ENCODE results near the gene SPIRE1. TPM values are rescaled to one million over a fixed set of nuclear protein-coding genes. Genes with fewer than 3 reads are reported as not detected.
"Not testable (repeated sequence)": the region's sequence is repeated elsewhere in the genome, so short reads cannot be mapped to it uniquely, and the experiment has no call there.

Gene SPIRE1
- total and polyA plus RNA-seq, 4 experiments from 2014 or later, result 1.7 to 3.0 (median 1.8) TPM; not detected in 1

DNA sequence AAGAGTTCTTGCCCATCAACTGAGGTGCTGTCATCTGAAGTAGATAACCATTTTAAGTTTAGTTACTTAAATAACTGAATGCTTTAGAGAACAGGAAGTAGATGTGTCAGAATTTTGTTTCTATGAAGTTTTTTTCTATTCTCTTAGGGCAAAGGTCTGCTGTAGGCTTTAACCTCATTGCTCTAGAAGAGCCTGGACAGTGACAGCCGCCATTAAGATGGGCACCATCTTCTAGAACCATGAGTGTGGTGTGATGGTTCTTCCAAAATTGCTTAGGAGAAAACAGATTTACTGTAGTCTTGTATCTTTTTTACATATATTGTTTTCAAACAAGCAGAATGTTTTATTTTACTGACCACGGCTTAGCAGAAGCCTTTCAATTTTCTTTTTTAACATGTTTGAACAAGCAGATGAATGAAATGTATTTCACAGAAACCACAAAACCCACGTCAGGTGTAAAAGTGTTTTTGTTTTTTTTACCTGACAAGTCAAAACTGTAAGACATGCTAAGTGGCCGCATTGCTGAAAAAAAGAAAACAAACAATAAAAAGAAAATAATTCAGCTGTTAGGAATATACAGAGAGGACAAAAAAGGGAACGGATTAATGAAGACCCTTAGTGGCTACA lies 172.3 kb downstream of the SPIRE1 start:
- Histone ChIP-seq H3K9me3 (ENCODE audit: control insufficient read depth in 1 of 2, low read length in 2 of 2) (no peaks in the 10 kb centered on the region), H3K36me3 (ENCODE audit: insufficient read depth, low read length) (no peaks in the 10 kb centered on the region), H3K4me3 (ENCODE audit: low read length in 2 of 2) (no peak overlapping the region), H3K27ac (ENCODE audit: low read depth, low read length) (no peak overlapping the region), H3K27me3 (ENCODE audit: insufficient read depth, low read length) (no peaks in the 10 kb centered on the region), H3K4me1 (ENCODE audit: insufficient read depth, low read length) (no peaks in the 10 kb centered on the region)
- ChIA-PET POLR2A (ENCODE audit: partially characterized antibody) (no interaction called here), CTCF (ENCODE audit: partially characterized antibody) (interaction anchor here (0.7 to 1.8 kb wide), 2 partner anchors 10 to 249 kb away, joined by 3 read pairs; no protein-coding TSS in a partner anchor)
- no peak overlapping the region for H3K27ac Mint-ChIP-seq
- H3K4me3 Mint-ChIP-seq, result no peak overlapping the region
- intact Hi-C loops (cut with micrococcal nuclease), result no loop called here
- no peaks in the 10 kb centered on the region for H3K9me3 Mint-ChIP-seq
- no peaks in the 10 kb centered on the region for H3K4me1 Mint-ChIP-seq
- no peaks in the 10 kb centered on the region for H3K27me3 Mint-ChIP-seq
- no peak for DNase-seq
- no peaks in the 10 kb centered on the region for H3K36me3 Mint-ChIP-seq

DNA sequence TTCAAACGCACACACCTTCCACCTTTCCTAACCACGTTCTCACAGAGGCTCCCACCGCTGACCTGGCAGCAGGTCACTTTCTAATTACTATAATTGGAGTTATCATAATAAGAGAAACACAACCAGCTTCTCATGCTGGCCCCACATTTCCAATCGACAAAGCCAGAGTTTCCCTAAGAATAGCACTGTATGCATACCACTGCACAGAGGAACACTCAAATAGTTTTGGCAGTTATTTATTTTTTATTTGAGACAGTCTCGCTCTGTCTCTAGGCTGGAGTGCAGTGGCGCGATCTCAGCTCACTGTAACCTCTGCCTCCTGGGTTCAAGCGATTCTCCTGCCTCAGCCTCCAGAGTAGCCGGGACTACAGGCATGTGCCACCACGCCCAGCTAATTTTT lies 176.0 kb downstream of the SPIRE1 start:
- DNase-seq; H3K4me1 Mint-ChIP-seq; H3K27ac ChIP-seq (ENCODE audit: low read depth, low read length); H3K4me1 ChIP-seq (ENCODE audit: insufficient read depth, low read length); intact Hi-C loops (cut with micrococcal nuclease); H3K27me3 Mint-ChIP-seq; H3K4me3 ChIP-seq (ENCODE audit: low read length in 2 of 2); H3K9me3 Mint-ChIP-seq; H3K27ac Mint-ChIP-seq; H3K4me3 Mint-ChIP-seq; H3K27me3 ChIP-seq (ENCODE audit: insufficient read depth, low read length); H3K9me3 ChIP-seq (ENCODE audit: control insufficient read depth in 1 of 2, low read length in 2 of 2); POLR2A ChIA-PET (ENCODE audit: partially characterized antibody); CTCF ChIA-PET (ENCODE audit: partially characterized antibody); H3K36me3 Mint-ChIP-seq; H3K36me3 ChIP-seq (ENCODE audit: insufficient read depth, low read length): not testable (repeated sequence)

DNA sequence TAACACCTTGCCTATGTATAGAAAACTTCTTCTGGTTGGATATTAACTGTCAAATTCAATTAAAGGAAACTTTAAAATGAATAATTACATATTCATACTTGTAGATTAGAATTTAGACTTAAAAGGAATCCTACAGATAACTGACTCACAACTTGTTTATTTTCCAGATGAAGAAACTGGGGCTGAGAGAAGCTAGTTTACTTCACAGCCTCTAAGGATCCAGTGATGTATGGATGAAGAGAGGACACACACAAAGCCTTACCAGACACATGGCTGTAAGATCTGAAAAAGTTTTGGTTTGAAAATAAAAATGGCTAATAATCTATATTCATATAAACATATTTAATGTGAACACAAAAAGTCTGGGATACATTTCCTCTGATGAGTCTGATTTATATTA lies 177.9 kb downstream of the SPIRE1 start:
- Histone ChIP-seq H3K27me3 (ENCODE audit: insufficient read depth, low read length) (no peaks in the 10 kb centered on the region), H3K27ac (ENCODE audit: low read depth, low read length) (no peak overlapping the region), H3K9me3 (ENCODE audit: control insufficient read depth in 1 of 2, low read length in 2 of 2) (no peaks in the 10 kb centered on the region), H3K36me3 (ENCODE audit: insufficient read depth, low read length) (no peaks in the 10 kb centered on the region), H3K4me3 (ENCODE audit: low read length in 2 of 2) (no peak overlapping the region), H3K4me1 (ENCODE audit: insufficient read depth, low read length) (no peaks in the 10 kb centered on the region)
- H3K9me3 Mint-ChIP-seq, result no peaks in the 10 kb centered on the region
- no peak overlapping the region for H3K27ac Mint-ChIP-seq
- DNase-seq, result no peak
- intact Hi-C loops (cut with micrococcal nuclease), result no loop called here
- H3K27me3 Mint-ChIP-seq, result no peaks in the 10 kb centered on the region
- ChIA-PET CTCF (ENCODE audit: partially characterized antibody) (no interaction called here), POLR2A (ENCODE audit: partially characterized antibody) (no interaction called here)
- no peak overlapping the region for H3K4me3 Mint-ChIP-seq
- no peaks in the 10 kb centered on the region for H3K4me1 Mint-ChIP-seq
- H3K36me3 Mint-ChIP-seq, result no peaks in the 10 kb centered on the region

DNA sequence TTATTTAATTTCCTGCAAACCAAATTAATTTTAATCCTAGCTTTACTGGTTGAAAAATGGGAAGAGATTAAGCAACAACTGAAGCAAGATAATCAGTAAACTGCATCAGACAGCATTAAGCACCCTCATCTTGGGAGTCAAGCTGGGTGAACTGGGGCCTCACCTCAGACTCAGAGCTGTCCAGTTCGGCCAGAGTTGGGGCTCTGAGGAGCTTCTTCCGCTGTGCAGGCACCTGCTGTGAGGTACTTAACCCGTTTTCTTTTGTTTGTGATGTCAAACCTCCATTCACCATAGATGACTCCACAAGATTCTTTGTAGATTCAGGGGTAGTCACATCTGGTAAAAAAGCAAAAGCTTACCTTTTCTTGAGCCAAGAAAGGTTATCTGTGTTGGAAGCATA lies 178.4 kb downstream of the SPIRE1 start:
- DNase-seq, result no peak
- H3K4me3 Mint-ChIP-seq, result no peak overlapping the region
- Histone ChIP-seq H3K4me3 (ENCODE audit: low read length in 2 of 2) (no peak overlapping the region), H3K9me3 (ENCODE audit: control insufficient read depth in 1 of 2, low read length in 2 of 2) (no peaks in the 10 kb centered on the region), H3K4me1 (ENCODE audit: insufficient read depth, low read length) (no peaks in the 10 kb centered on the region), H3K27me3 (ENCODE audit: insufficient read depth, low read length) (no peaks in the 10 kb centered on the region), H3K36me3 (ENCODE audit: insufficient read depth, low read length) (no peaks in the 10 kb centered on the region), H3K27ac (ENCODE audit: low read depth, low read length) (no peak overlapping the region)
- H3K9me3 Mint-ChIP-seq, result no peaks in the 10 kb centered on the region
- H3K36me3 Mint-ChIP-seq, result no peaks in the 10 kb centered on the region
- H3K27ac Mint-ChIP-seq, result no peak overlapping the region
- ChIA-PET CTCF (ENCODE audit: partially characterized antibody) (interaction anchor here (0.7 kb wide), 1 partner anchor 11 kb away, joined by 3 read pairs; no protein-coding TSS in a partner anchor), POLR2A (ENCODE audit: partially characterized antibody) (no interaction called here)
- H3K4me1 Mint-ChIP-seq, result no peaks in the 10 kb centered on the region
- intact Hi-C loops (cut with micrococcal nuclease), result no loop called here
- no peaks in the 10 kb centered on the region for H3K27me3 Mint-ChIP-seq

DNA sequence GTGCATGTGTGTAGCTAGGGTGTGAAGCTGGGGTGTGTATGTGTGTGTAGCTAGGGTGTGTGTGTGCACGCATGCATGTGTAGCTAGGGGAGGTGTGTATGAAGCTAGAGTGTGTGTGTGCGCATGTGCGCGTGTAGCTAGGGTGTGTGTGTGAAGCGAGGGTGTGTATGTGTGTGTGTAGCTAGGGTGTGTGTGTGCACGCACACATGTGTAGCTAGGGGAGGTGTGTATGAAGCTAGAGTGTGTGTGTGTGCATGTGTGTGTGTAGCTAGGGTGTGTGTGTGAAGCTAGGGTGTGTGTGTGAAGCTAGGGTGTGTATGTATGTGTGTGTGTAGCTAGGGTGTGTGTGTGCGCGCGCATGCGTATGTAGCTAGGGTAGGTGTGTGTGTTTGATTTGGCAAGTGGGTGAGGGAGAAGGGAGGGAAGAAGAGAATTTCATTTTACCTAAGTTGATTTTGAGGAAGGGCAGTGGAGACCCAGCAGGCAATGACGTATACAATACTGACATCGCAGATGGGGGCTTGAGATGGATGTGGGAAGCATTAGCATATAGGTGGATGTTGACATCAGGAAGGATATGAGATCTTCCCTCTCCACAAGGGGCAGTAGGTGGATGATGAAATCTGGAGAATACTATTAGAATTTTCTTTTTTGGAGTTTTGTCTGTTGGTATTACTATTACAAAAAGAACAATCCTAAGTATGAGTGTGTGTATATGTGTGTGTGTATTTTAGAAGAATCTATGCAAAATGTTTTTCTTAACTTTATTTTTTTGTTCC lies 179.4 kb downstream of the SPIRE1 start:
- CTCF ChIA-PET (ENCODE audit: partially characterized antibody), result interaction anchor here (0.5 to 1.3 kb wide), 2 partner anchors 9 to 1522 kb away, joined by 3 to 4 read pairs; no protein-coding TSS in a partner anchor

DNA sequence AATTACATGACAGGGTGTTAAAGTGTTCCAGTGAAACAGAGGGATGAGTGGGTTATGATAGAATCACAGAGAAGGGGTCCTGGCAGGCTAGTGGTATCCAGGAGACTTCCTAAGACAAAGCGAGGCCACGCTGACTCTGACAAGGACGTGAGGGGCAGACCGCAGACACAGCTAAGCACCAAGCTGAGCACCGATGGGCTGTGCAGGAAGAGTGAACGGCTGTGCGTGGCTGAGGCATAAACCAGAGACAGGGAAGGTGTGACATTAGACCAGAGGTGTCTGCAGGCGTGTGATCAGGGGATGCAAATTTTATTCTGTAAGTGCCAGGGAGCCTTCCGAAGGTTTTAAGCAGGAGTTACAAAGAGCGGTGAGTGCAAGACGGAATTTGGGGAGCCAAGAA lies 180.3 kb downstream of the SPIRE1 start:
- no peak overlapping the region for H3K4me3 ChIP-seq (ENCODE audit: low read length in 2 of 2)
- no peaks in the 10 kb centered on the region for H3K9me3 ChIP-seq (ENCODE audit: control insufficient read depth in 1 of 2, low read length in 2 of 2)
- no peaks in the 10 kb centered on the region for H3K36me3 ChIP-seq (ENCODE audit: insufficient read depth, low read length)
- no peaks in the 10 kb centered on the region for H3K4me1 Mint-ChIP-seq
- peak overlapping the region in 1 of 7 donors; percentile 38 for H3K27ac Mint-ChIP-seq
- no peaks in the 10 kb centered on the region for H3K9me3 Mint-ChIP-seq
- no peaks in the 10 kb centered on the region for H3K4me1 ChIP-seq (ENCODE audit: insufficient read depth, low read length)
- H3K36me3 Mint-ChIP-seq, result no peaks in the 10 kb centered on the region
- POLR2A ChIA-PET (ENCODE audit: partially characterized antibody), result no interaction called here
- intact Hi-C loops (cut with micrococcal nuclease), result no loop called here
- DNase-seq, result no peak
- no peak overlapping the region for H3K4me3 Mint-ChIP-seq
- CTCF ChIA-PET (ENCODE audit: partially characterized antibody), result interaction anchor here (1.3 kb wide), 1 partner anchor 10 kb away, joined by 4 read pairs; no protein-coding TSS in a partner anchor
- no peaks in the 10 kb centered on the region for H3K27me3 Mint-ChIP-seq
- no peak overlapping the region for H3K27ac ChIP-seq (ENCODE audit: low read depth, low read length)
- no peaks in the 10 kb centered on the region for H3K27me3 ChIP-seq (ENCODE audit: insufficient read depth, low read length)

More for the DNA sequence above, 179.4 kb downstream of the SPIRE1 start:
- POLR2A ChIA-PET (ENCODE audit: partially characterized antibody), result no interaction called here
- H3K36me3 Mint-ChIP-seq, result no peaks in the 10 kb centered on the region
- intact Hi-C loops (cut with micrococcal nuclease), result no loop called here
- no peaks in the 10 kb centered on the region for H3K27me3 Mint-ChIP-seq
- Histone ChIP-seq H3K27me3 (ENCODE audit: insufficient read depth, low read length) (no peaks in the 10 kb centered on the region), H3K4me3 (ENCODE audit: low read length in 2 of 2) (no peak overlapping the region), H3K27ac (ENCODE audit: low read depth, low read length) (no peak overlapping the region), H3K9me3 (ENCODE audit: control insufficient read depth in 1 of 2, low read length in 2 of 2) (no peaks in the 10 kb centered on the region), H3K36me3 (ENCODE audit: insufficient read depth, low read length) (no peaks in the 10 kb centered on the region), H3K4me1 (ENCODE audit: insufficient read depth, low read length) (no peaks in the 10 kb centered on the region)
- no peak for DNase-seq
- H3K4me1 Mint-ChIP-seq, result no peaks in the 10 kb centered on the region
- H3K4me3 Mint-ChIP-seq, result no peak overlapping the region
- H3K27ac Mint-ChIP-seq, result no peak overlapping the region
- H3K9me3 Mint-ChIP-seq, result no peaks in the 10 kb centered on the region

DNA sequence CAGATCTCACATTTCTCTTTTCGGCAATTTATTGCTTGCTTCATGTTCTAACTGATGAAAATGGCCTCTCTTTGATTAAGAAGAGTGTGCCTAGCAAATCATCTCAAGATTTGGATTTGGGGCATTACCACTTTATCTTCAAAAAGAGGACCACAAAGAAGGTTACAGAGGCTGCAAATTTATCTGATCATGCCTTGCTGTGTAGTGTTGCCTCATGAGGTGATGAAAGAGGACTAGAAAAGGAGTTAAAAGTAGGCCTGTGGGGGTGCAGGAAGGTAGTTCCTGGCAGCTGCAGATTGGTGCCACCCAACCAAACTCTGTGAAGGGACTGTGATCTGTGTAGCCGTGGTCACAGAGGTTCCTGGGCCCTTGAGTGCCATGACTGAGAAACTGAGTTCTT lies 181.0 kb downstream of the SPIRE1 start:
- H3K27ac ChIP-seq (ENCODE audit: low read depth, low read length), result no peak overlapping the region
- no peaks in the 10 kb centered on the region for H3K9me3 ChIP-seq (ENCODE audit: control insufficient read depth in 1 of 2, low read length in 2 of 2)
- H3K4me3 ChIP-seq (ENCODE audit: low read length in 2 of 2), result no peak overlapping the region
- intact Hi-C loops (cut with micrococcal nuclease), result no loop called here
- Mint-ChIP-seq H3K4me1 (no peaks in the 10 kb centered on the region), H3K4me3 (no peak overlapping the region), H3K27ac (no peak overlapping the region), H3K9me3 (no peaks in the 10 kb centered on the region), H3K36me3 (no peaks in the 10 kb centered on the region), H3K27me3 (no peaks in the 10 kb centered on the region)
- CTCF ChIA-PET (ENCODE audit: partially characterized antibody), result no interaction called here
- no peak for DNase-seq
- no peaks in the 10 kb centered on the region for H3K4me1 ChIP-seq (ENCODE audit: insufficient read depth, low read length)
- no peaks in the 10 kb centered on the region for H3K27me3 ChIP-seq (ENCODE audit: insufficient read depth, low read length)
- H3K36me3 ChIP-seq (ENCODE audit: insufficient read depth, low read length), result no peaks in the 10 kb centered on the region
- POLR2A ChIA-PET (ENCODE audit: partially characterized antibody), result no interaction called here

Data from CD4-positive, alpha-beta memory T cell (primary cell).